Adrenal gland (tissue), 12 donors: ENCODE results near the gene BCAS3. TPM values are rescaled to one million over a fixed set of nuclear protein-coding genes. Genes with fewer than 3 reads are reported as not detected.
"Not testable (repeated sequence)": the region's sequence is repeated elsewhere in the genome, so short reads cannot be mapped to it uniquely, and the experiment has no call there.

Source experiments
- DNase-seq, 7 donors: peaks; one replicate each; pipeline ENCODE4 v3.0.0-alpha.2; 2019 to 2020
- H3K27ac ChIP-seq, 5 donors: fragments of 200-600 bp; sonication (generic) in 4 of 5; 1 replicate in 3 of 5; 2 replicates in 2 of 5; pipeline versions ENCODE4 v1.5.1 to v1.8.0; 2016 to 2020; ENCODE audit warnings: mild to moderate bottlenecking in 1 of 5
- H3K27me3 ChIP-seq: fragments of 200-600 bp; 2 replicates; pipeline ENCODE4 v1.8.0; 2021
- H3K36me3 ChIP-seq, 2 donors: fragments of 200-600 bp; replicated peaks in 1 of 2; 1 replicate in 1 of 2; 2 replicates in 1 of 2; pipeline versions ENCODE4 v1.5.1 to v1.8.0; 2018 to 2022
- H3K4me1 ChIP-seq, 2 donors: fragments of 200-600 bp; replicated peaks in 1 of 2; 1 replicate in 1 of 2; 2 replicates in 1 of 2; pipeline versions ENCODE4 v1.5.1 to v1.8.0; 2018 to 2021
- H3K4me3 ChIP-seq, 4 donors: fragments of 200-600 bp; sonication (generic) in 3 of 4; one replicate each; pipeline ENCODE4 v1.5.1; 2016 to 2018
- H3K9me3 ChIP-seq, 3 donors: fragments of 200-600 bp; sonication (generic) in 1 of 3; replicated peaks in 1 of 3; 1 replicate in 2 of 3; 2 replicates in 1 of 3; pipeline versions ENCODE4 v1.5.1 to v1.8.0; 2016 to 2021
- POLR2A ChIP-seq, 2 donors: fragments of 450-650 bp; IDR thresholded peaks; one replicate each; pipeline ENCODE4 v1.6.1; 2017; ENCODE audit warnings: antibody characterized with exemption in 2 of 2, mild to moderate bottlenecking in 2 of 2, moderate library complexity in 1 of 2
- WGBS, 4 donors: extraction: QIAGEN DNeasy Blood & Tissue Kit in 2 of 4; methylation state at CpG; one replicate each; pipeline versions ENCODE4 v1.1.5 to v1.1.7; 2013 to 2017; 5-methylcytosine and 5-hydroxymethylcytosine counted together
- intact Hi-C, 2 donors: fragments of 100-400 bp; cut with DNase I; formaldehyde crosslinking; loops; one replicate each; pipeline versions ENCODE4 v1.14.1 to v1.15.0; 2022 to 2023
- polyA plus RNA-seq, 3 donors: library from polyadenylated mRNA; stranded (reverse); fragments of 200-250 nt in 2 of 3; fragments of 350-450 nt in 1 of 3; fragmentation: Illumina TruSeq in 1 of 3; extraction: RNeasy Lipid Tissue Mini Kit (QIAGEN cat#74804) in 1 of 3; gene quantifications; one replicate each; pipeline ENCODE4 v1.2.3, GENCODE V29; 2013 to 2014
- total RNA-seq, 9 donors: library from RNA; depleted of rRNA in 4 of 9; stranded (reverse); fragments of >200 nt in 4 of 9; fragments of 120-200 nt in 1 of 9; fragmentation: NEBNext Ultra II Directional in 1 of 9; extraction: Animal tissue kit (Norgen Biotek cat#: 25700) in 1 of 9; gene quantifications; one replicate each; pipeline versions ENCODE4 v1.1.0 to v1.2.4, GENCODE V29; 2013 to 2023
- TF ChIP-seq, protein P1 (sequence below), 6 experiments: fragments of 450-650 bp in 4 of 6; fragments of 200-600 bp in 2 of 6; sonication (generic) in 1 of 6; IDR thresholded peaks; 1 replicate in 5 of 6; 2 replicates in 1 of 6; pipeline versions ENCODE4 v1.5.1 to v1.8.0; 2016 to 2021; ENCODE audit warnings: antibody characterized with exemption in 6 of 6, mild to moderate bottlenecking in 2 of 6, moderate library complexity in 1 of 6
- donor health status: healthy with polysubstance abuse.
- donor health status: Bipolar disorder and iron deficiency.
- donor health status: DM: yes; HTN: yes; CAD: no.
- donor health status: DM: no; HTN: no; CAD: no.
- donor health status: DM: no; HTN: no; CAD: no.
- donor health status: DM: yes; HTN: yes; CAD: no.

BCAS3 gene
- total and polyA plus RNA-seq, 12 donors, result 9.4 to 105 (median 29.0) TPM

DNA sequence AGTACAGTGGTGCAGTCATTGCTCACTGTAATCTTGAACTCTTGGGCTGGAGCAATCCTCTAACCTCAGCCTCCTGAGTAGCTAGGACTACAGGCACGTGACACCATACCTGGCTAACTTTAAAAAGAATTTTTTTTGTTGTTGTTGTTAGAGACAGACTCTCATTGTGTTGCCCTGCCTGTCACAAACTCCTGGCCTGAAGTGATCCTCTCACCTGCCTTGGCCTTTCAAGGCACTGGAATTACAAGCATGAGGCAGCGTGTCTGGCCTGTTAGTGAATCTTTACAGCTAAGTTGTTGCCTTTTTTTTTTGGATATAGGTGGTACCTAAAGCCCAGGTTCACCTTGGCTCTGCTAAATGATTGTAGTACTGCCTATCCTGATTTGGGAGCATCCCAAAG is 290.6 kb downstream of the BCAS3 start:
- Histone ChIP-seq H3K9me3 (peaks cover 0 to 4% (median 0%) of the 10 kb centered on the region in 3 donors), H3K4me1 (no peaks in the 10 kb centered on the region), H3K36me3 (no peaks in the 10 kb centered on the region), H3K27ac (no peak overlapping the region), H3K4me3 (no peak overlapping the region), H3K27me3 (no peaks in the 10 kb centered on the region)
- intact Hi-C loops, result no loop called here
- TF ChIP-seq, protein P1, sequence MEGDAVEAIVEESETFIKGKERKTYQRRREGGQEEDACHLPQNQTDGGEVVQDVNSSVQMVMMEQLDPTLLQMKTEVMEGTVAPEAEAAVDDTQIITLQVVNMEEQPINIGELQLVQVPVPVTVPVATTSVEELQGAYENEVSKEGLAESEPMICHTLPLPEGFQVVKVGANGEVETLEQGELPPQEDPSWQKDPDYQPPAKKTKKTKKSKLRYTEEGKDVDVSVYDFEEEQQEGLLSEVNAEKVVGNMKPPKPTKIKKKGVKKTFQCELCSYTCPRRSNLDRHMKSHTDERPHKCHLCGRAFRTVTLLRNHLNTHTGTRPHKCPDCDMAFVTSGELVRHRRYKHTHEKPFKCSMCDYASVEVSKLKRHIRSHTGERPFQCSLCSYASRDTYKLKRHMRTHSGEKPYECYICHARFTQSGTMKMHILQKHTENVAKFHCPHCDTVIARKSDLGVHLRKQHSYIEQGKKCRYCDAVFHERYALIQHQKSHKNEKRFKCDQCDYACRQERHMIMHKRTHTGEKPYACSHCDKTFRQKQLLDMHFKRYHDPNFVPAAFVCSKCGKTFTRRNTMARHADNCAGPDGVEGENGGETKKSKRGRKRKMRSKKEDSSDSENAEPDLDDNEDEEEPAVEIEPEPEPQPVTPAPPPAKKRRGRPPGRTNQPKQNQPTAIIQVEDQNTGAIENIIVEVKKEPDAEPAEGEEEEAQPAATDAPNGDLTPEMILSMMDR (IDR thresholded peaks at IDR 0.05), result no peak
- no peak for TF ChIP-seq POLR2A (IDR thresholded peaks at IDR 0.05)
- no peak for DNase-seq
- WGBS, 4 donors, result 90 to 100% (median 99%) methylated on average over 2 of the region's 2 CpGs

DNA sequence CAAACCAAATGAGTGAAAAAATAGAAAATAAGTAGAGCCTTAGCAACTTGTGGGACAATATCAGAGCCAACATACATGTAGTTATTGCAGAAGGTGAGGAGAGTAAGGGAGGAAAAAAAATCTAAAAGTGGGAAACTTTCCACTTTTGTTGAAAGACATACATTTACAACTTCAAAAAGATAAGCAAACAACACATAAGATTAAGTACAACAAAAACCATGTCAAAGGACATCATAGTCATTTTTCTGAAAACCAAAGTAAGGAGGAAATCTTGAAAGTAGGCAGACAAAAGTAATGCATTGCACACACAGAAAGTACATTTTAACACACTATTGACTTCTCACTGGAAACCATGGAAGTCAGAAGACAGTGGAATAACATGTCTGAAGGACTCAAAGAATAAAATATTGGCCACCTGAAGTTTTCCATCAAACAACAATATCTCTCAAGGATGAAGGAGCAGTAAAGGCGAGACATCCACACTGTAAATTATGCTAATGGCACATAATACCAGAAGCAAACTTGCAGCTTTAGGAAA is 291.9 kb downstream of the BCAS3 start:
- Histone ChIP-seq H3K4me1 (no peaks in the 10 kb centered on the region), H3K27me3 (no peaks in the 10 kb centered on the region), H3K9me3 (peaks cover 0 to 4% (median 0%) of the 10 kb centered on the region in 3 donors), H3K36me3 (no peaks in the 10 kb centered on the region), H3K4me3 (no peak overlapping the region), H3K27ac (no peak overlapping the region)
- TF ChIP-seq POLR2A (IDR thresholded peaks at IDR 0.05), result no peak
- TF ChIP-seq, protein P1 (IDR thresholded peaks at IDR 0.05), result no peak
- intact Hi-C loops, result no loop called here
- whole genome bisulfite sequencing, 4 donors, result 95 to 100% (median 96%) methylated on average over 1 of the region's 1 CpG
- DNase-seq, result no peak

DNA sequence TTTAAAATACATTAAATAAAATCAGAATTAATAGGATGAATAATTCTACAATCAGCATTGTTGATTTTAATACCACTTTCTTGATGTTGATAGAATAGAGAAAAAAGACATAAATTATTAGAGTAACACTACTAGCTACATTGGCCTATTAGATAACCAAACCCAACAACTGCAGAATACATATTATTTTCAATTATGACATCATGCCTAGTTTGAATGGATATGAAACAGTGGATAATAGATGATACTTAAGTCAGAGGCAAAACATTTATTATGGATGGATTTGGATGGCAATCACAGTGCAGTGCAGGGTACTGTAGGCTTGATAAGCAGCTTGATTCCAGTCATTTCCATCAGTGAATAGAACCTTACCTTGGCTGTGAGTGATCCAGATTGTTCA is 293.1 kb downstream of the BCAS3 start:
- TF ChIP-seq, protein P1 (IDR thresholded peaks at IDR 0.05), result no peak
- no peak for TF ChIP-seq POLR2A (IDR thresholded peaks at IDR 0.05)
- DNase-seq, result no peak
- intact Hi-C loops, result no loop called here
- Histone ChIP-seq H3K4me1 (no peaks in the 10 kb centered on the region), H3K9me3 (no peaks in the 10 kb centered on the region), H3K27ac (no peak overlapping the region), H3K4me3 (no peak overlapping the region), H3K27me3 (no peaks in the 10 kb centered on the region), H3K36me3 (no peaks in the 10 kb centered on the region)

DNA sequence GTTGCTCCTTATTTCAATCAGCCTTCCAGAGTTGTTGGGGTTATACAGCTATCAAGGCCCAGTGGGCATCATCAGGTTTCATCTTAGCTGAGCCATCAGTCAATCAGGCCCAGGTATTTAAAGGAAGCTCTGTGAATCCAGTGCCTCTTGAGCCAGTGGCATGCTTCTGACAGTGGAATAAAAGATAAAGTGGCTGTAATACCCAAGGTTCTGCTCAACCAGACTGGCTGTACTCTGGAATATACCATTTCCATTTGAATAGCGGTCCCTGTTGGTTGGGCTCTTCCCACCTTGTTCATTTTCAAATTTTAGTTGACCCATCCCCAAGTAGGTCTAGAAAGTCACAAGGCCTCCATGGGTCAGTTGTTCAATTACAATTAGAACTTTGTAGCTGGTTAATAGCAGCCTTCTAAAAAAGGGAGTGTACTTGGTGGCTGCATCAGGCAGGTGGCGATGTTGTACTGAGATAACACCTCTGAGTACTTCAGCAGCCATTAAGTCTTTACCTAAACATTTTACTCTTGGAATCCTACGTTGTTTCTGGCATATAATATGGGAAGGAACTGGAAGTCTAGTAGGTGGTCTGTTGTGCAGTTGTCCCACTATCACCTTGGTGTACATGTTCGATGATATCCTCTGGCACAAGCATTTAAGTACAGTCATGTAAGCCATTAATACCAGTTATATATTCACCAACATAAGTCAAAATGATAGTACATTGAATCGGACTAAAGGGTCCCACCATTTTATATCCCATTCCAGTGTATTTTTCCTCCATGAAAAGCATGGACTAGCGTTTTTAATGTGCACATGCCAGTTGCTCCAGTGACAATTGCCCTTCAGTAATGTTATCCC is 294.1 kb downstream of the BCAS3 start:
- peak in 6 of 7 donors; percentile 18 to 62 (median 25) for DNase-seq
- no peaks in the 10 kb centered on the region for H3K4me1 ChIP-seq
- H3K4me3 ChIP-seq, result no peak overlapping the region
- H3K36me3 ChIP-seq, result no peaks in the 10 kb centered on the region
- H3K27ac ChIP-seq, result no peak overlapping the region
- 55 to 62% (median 60%) methylated on average over 6 of the region's 6 CpGs for WGBS, 4 donors
- intact Hi-C loops, result no loop called here
- no peaks in the 10 kb centered on the region for H3K9me3 ChIP-seq
- no peaks in the 10 kb centered on the region for H3K27me3 ChIP-seq
- TF ChIP-seq POLR2A (IDR thresholded peaks at IDR 0.05), result no peak
- TF ChIP-seq, protein P1 (IDR thresholded peaks at IDR 0.05), result peak; percentile 23 to 65 (median 50)

DNA sequence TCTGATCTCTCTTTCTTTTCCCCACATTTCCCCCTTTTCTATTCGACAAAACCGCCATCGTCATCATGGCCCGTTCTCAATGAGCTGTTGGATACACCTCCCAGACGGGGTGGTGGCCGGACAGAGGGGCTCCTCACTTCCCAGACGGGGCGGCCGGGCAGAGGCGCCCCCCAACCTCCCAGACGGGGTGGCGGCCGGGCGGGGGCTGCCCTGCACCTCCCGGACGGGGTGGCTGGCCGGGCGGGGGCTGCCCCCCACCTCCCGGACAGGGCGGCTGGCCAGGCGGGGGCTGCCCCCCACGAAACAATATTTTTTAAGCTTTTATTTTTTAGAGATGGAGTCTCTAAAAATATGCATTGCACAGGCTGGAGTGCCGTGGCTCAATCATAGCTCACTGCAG is 299.2 kb downstream of the BCAS3 start:
- intact Hi-C loops, H3K36me3 ChIP-seq, H3K27ac ChIP-seq, H3K9me3 ChIP-seq, H3K27me3 ChIP-seq, H3K4me3 ChIP-seq, H3K4me1 ChIP-seq, DNase-seq: not testable (repeated sequence)
- WGBS, 4 donors, result 96 to 98% (median 97%) methylated on average over 17 to 20 of the region's 23 CpGs
